ENCODE measurements around the gene ZPR1.

The ZPR1 gene

DNA sequence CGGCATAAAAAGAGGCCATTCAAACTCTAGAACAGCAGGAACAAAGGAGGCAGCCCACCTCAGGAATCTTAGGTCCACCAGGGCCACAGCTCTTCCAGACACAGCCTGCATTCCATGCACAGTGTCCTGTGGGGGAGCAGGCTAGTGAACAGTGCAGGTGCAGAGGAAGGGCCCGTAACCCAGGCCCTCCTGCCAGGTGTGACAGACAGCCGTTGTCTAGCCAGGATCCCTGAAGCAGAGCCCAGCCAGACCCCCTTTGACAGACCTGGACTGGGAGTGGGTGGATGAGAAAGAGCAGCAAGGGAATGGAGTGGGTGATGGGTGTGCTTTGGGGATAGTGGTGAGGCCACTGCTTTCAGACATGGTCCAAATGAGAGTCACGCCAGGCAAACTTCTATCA lies 1.2 kb upstream of the ZPR1 start:
- CTCF ChIA-PET, result interaction anchor here (0.7 to 6.9 kb wide), 6 partner anchors 9 to 532 kb away, joined by 4 to 89 read pairs (median 15); no protein-coding TSS in a partner anchor

GRCh38 chr11:116788534-116788933 lies 711 bp upstream of the ZPR1 start:
- no peak overlapping the region for H3K27ac ChIP-seq (ENCODE audit: extremely low read depth, low read depth, low read length)
- no peaks in the 10 kb centered on the region for H3K4me1 ChIP-seq (ENCODE audit: control insufficient read depth, insufficient read depth, low read length)
- CTCF ChIA-PET, result interaction anchor here (0.6 to 6.9 kb wide), 4 partner anchors 47 to 533 kb away, joined by 4 to 89 read pairs (median 10); no protein-coding TSS in a partner anchor
- H3K4me3 ChIP-seq (ENCODE audit: low read depth, low read length), result peak overlapping the region; percentile 81
- TF ChIP-seq ZNF10 (tag by site-specific recombination; IDR thresholded peaks at IDR 0.05), result no peak
- TF ChIP-seq ZNF221 (tag by site-specific recombination; IDR thresholded peaks at IDR 0.05; ENCODE audit: borderline replicate concordance), result no peak
- TF ChIP-seq, protein P1, sequence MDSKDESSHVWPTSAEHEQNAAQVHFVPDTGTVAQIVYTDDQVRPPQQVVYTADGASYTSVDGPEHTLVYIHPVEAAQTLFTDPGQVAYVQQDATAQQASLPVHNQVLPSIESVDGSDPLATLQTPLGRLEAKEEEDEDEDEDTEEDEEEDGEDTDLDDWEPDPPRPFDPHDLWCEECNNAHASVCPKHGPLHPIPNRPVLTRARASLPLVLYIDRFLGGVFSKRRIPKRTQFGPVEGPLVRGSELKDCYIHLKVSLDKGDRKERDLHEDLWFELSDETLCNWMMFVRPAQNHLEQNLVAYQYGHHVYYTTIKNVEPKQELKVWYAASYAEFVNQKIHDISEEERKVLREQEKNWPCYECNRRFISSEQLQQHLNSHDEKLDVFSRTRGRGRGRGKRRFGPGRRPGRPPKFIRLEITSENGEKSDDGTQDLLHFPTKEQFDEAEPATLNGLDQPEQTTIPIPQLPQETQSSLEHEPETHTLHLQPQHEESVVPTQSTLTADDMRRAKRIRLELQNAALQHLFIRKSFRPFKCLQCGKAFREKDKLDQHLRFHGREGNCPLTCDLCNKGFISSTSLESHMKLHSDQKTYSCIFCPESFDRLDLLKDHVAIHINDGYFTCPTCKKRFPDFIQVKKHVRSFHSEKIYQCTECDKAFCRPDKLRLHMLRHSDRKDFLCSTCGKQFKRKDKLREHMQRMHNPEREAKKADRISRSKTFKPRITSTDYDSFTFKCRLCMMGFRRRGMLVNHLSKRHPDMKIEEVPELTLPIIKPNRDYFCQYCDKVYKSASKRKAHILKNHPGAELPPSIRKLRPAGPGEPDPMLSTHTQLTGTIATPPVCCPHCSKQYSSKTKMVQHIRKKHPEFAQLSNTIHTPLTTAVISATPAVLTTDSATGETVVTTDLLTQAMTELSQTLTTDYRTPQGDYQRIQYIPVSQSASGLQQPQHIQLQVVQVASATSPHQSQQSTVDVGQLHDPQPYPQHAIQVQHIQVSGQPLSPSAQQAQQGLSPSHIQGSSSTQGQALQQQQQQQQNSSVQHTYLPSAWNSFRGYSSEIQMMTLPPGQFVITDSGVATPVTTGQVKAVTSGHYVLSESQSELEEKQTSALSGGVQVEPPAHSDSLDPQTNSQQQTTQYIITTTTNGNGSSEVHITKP (tag by site-specific recombination; IDR thresholded peaks at IDR 0.05), result no peak
- TF ChIP-seq ZNF623 (tag by site-specific recombination; IDR thresholded peaks at IDR 0.05), result no peak
- no peaks in the 10 kb centered on the region for H3K9me3 ChIP-seq (ENCODE audit: control insufficient read depth, insufficient read depth, low read depth, low read length)
- H3K36me3 ChIP-seq (ENCODE audit: control insufficient read depth in 2 of 2, insufficient read depth in 1 of 2, low read length in 2 of 2), result peaks cover 0 to 35% of the 10 kb centered on the region in 2 experiments; a peak in 1 of 3 replicates
- POLR2A ChIA-PET, result interaction anchor here (2.0 to 2.6 kb wide), 2 partner anchors 15 to 47 kb away, joined by 7 to 14 read pairs; partner anchors contain the start of gene BUD13

More for the DNA sequence above, 1.2 kb upstream of the ZPR1 start:
- Histone ChIP-seq H3K9me3 (ENCODE audit: control insufficient read depth, insufficient read depth, low read depth, low read length) (no peaks in the 10 kb centered on the region), H3K36me3 (ENCODE audit: control insufficient read depth in 2 of 2, insufficient read depth in 1 of 2, low read length in 2 of 2) (peaks cover 0 to 31% of the 10 kb centered on the region in 2 experiments; a peak in 1 of 3 replicates), H3K4me3 (ENCODE audit: low read depth, low read length) (no peak overlapping the region), H3K4me1 (ENCODE audit: control insufficient read depth, insufficient read depth, low read length) (no peaks in the 10 kb centered on the region), H3K27ac (ENCODE audit: extremely low read depth, low read depth, low read length) (no peak overlapping the region)
- TF ChIP-seq PBX3 (CRISPR knock-in tag; IDR thresholded peaks at IDR 0.05) (no peak), ZNF311 (tag by site-specific recombination; IDR thresholded peaks at IDR 0.05; ENCODE audit: borderline replicate concordance) (no peak), ZNF155 (tag by site-specific recombination; IDR thresholded peaks at IDR 0.05) (no peak), ZNF24 (tag by site-specific recombination; IDR thresholded peaks at IDR 0.05) (no peak), ZNF707 (tag by site-specific recombination; IDR thresholded peaks at IDR 0.05) (no peak), ZBTB49 (tag by site-specific recombination; IDR thresholded peaks at IDR 0.05; ENCODE audit: low read depth) (no peak), KLF9 (tag by site-specific recombination; IDR thresholded peaks at IDR 0.05; ENCODE audit: low read depth) (no peak), OSR2 (tag by site-specific recombination; IDR thresholded peaks at IDR 0.05) (no peak), ZNF214 (tag by site-specific recombination; IDR thresholded peaks at IDR 0.05; ENCODE audit: borderline replicate concordance) (no peak), SP7 (tag by site-specific recombination; IDR thresholded peaks at IDR 0.05) (no peak), ZNF626 (tag by site-specific recombination; IDR thresholded peaks at IDR 0.05) (no peak), ZNF292 (tag by site-specific recombination; IDR thresholded peaks at IDR 0.05; ENCODE audit: borderline replicate concordance, low read depth) (no peak), ZBTB21 (tag by site-specific recombination; IDR thresholded peaks at IDR 0.05) (no peak), HOXA7 (CRISPR knock-in tag; IDR thresholded peaks at IDR 0.05; ENCODE audit: borderline replicate concordance) (no peak)
- POLR2A ChIA-PET, result interaction anchor here (2.0 kb wide), 1 partner anchor 47 kb away, joined by 7 read pairs; no protein-coding TSS in a partner anchor
